ENCODE measurements around the gene XXYLT1. TPM values are rescaled to one million over a fixed set of nuclear protein-coding genes. Genes with fewer than 3 reads are reported as not detected.

The XXYLT1 gene
- total RNA-seq, 1 experiment from 2014 or later = 53.9 TPM

GRCh38 chr3:195023989-195024388 lies 247.0 kb downstream of the XXYLT1 start:
- intact Hi-C loops (cut with micrococcal nuclease; ENCODE audit: unreplicated experiment) = no loop called here
- POLR2A ChIA-PET (ENCODE audit: low non-redundant PET) = no interaction called here

GRCh38 chr3:195023576-195023975 lies 247.4 kb downstream of the XXYLT1 start:
- Histone ChIP-seq H3K4me3 (ENCODE audit: low read depth, low read length, poor library complexity, severe bottlenecking) (no peak overlapping the region), H3K9me3 (ENCODE audit: low read depth, low read length, poor library complexity, severe bottlenecking) (no peaks in the 10 kb centered on the region), H3K27ac (ENCODE audit: low read depth, low read length, poor library complexity, severe bottlenecking) (no peak overlapping the region), H3K27me3 (replicated peaks; ENCODE audit: insufficient read depth, low read depth, low read length, poor library complexity) (no peaks in the 10 kb centered on the region), H3K36me3 (ENCODE audit: insufficient read depth, low read length, poor library complexity, severe bottlenecking) (no peaks in the 10 kb centered on the region), H3K4me1 (ENCODE audit: insufficient read depth, low read length, poor library complexity, severe bottlenecking) (no peaks in the 10 kb centered on the region)
- CTCF ChIA-PET = no interaction called here
- TF ChIP-seq CTCF (conservative IDR thresholded peaks at IDR 0.05; ENCODE audit: low read depth, low read length) = no peak
- no peak for TF ChIP-seq EZH2 (IDR thresholded peaks at IDR 0.05; ENCODE audit: borderline replicate concordance, low read depth, low read length, poor library complexity, severe bottlenecking)
- no TSS peak for BruUV-seq (replicated peaks)
- POLR2A ChIA-PET (ENCODE audit: low non-redundant PET) = no interaction called here
- intact Hi-C loops (cut with micrococcal nuclease; ENCODE audit: unreplicated experiment) = no loop called here
- DNase-seq (ENCODE audit: low spot score) = no peak

More at GRCh38 chr3:195023989-195024388, 247.0 kb downstream of the XXYLT1 start:
- no peak overlapping the region for H3K27ac ChIP-seq (ENCODE audit: low read depth, low read length, poor library complexity, severe bottlenecking)
- DNase-seq (ENCODE audit: low spot score) = no peak
- no peaks in the 10 kb centered on the region for H3K9me3 ChIP-seq (ENCODE audit: low read depth, low read length, poor library complexity, severe bottlenecking)
- H3K27me3 ChIP-seq (replicated peaks; ENCODE audit: insufficient read depth, low read depth, low read length, poor library complexity) = no peaks in the 10 kb centered on the region
- no peaks in the 10 kb centered on the region for H3K36me3 ChIP-seq (ENCODE audit: insufficient read depth, low read length, poor library complexity, severe bottlenecking)
- no peaks in the 10 kb centered on the region for H3K4me1 ChIP-seq (ENCODE audit: insufficient read depth, low read length, poor library complexity, severe bottlenecking)
- H3K4me3 ChIP-seq (ENCODE audit: low read depth, low read length, poor library complexity, severe bottlenecking) = no peak overlapping the region
- TF ChIP-seq EZH2 (IDR thresholded peaks at IDR 0.05; ENCODE audit: borderline replicate concordance, low read depth, low read length, poor library complexity, severe bottlenecking) (no peak), CTCF (conservative IDR thresholded peaks at IDR 0.05; ENCODE audit: low read depth, low read length) (no peak)
- CTCF ChIA-PET = no interaction called here
- no TSS peak for BruUV-seq (replicated peaks)

- Histone ChIP-seq H3K27me3 (replicated peaks; ENCODE audit: insufficient read depth, low read depth, low read length, poor library complexity) (no peaks in the 10 kb centered on the region), H3K4me3 (ENCODE audit: low read depth, low read length, poor library complexity, severe bottlenecking) (no peak overlapping the region), H3K9me3 (ENCODE audit: low read depth, low read length, poor library complexity, severe bottlenecking) (no peaks in the 10 kb centered on the region), H3K27ac (ENCODE audit: low read depth, low read length, poor library complexity, severe bottlenecking) (no peak overlapping the region), H3K4me1 (ENCODE audit: insufficient read depth, low read length, poor library complexity, severe bottlenecking) (no peaks in the 10 kb centered on the region), H3K36me3 (ENCODE audit: insufficient read depth, low read length, poor library complexity, severe bottlenecking) (no peaks in the 10 kb centered on the region)
- no peak for TF ChIP-seq EZH2 (IDR thresholded peaks at IDR 0.05; ENCODE audit: borderline replicate concordance, low read depth, low read length, poor library complexity, severe bottlenecking)
- TF ChIP-seq CTCF (conservative IDR thresholded peaks at IDR 0.05; ENCODE audit: low read depth, low read length) = no peak
- no peak for DNase-seq (ENCODE audit: low spot score)
- POLR2A ChIA-PET (ENCODE audit: low non-redundant PET) = no interaction called here
- no TSS peak for BruUV-seq (replicated peaks)
- CTCF ChIA-PET = no interaction called here
- intact Hi-C loops (cut with micrococcal nuclease; ENCODE audit: unreplicated experiment) = no loop called here
These were observed 249.3 kb downstream of the XXYLT1 start for GRCh38 chr3:195021692-195022091.
